ENCODE results near the gene CFAP54.

The CFAP54 gene

DNA sequence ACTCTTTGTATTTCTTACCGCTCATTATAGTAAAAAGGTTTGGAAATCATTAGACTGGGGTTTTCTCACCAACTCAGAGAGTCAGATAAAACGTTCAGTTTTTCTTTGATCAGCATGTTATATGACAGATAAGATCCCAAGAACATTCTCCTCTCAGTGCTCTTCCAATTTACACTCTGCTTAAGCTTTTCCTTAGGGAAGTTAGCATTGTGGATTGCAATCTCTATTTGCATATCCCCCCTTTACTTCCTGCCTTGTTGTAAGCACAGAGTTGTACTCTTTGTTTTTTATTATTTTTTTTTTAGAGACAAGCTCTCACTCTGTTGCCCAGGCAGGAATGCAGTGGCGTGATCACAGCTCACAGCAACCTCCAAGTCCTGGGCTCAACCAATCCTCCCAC is 11.4 kb upstream of the CFAP54 start:
- TF ChIP-seq FOXP2 (optimal IDR thresholded peaks at IDR 0.05; ENCODE audit: borderline replicate concordance, extremely low read depth, extremely low read length, insufficient read depth): no peak
- TF ChIP-seq, protein P1, sequence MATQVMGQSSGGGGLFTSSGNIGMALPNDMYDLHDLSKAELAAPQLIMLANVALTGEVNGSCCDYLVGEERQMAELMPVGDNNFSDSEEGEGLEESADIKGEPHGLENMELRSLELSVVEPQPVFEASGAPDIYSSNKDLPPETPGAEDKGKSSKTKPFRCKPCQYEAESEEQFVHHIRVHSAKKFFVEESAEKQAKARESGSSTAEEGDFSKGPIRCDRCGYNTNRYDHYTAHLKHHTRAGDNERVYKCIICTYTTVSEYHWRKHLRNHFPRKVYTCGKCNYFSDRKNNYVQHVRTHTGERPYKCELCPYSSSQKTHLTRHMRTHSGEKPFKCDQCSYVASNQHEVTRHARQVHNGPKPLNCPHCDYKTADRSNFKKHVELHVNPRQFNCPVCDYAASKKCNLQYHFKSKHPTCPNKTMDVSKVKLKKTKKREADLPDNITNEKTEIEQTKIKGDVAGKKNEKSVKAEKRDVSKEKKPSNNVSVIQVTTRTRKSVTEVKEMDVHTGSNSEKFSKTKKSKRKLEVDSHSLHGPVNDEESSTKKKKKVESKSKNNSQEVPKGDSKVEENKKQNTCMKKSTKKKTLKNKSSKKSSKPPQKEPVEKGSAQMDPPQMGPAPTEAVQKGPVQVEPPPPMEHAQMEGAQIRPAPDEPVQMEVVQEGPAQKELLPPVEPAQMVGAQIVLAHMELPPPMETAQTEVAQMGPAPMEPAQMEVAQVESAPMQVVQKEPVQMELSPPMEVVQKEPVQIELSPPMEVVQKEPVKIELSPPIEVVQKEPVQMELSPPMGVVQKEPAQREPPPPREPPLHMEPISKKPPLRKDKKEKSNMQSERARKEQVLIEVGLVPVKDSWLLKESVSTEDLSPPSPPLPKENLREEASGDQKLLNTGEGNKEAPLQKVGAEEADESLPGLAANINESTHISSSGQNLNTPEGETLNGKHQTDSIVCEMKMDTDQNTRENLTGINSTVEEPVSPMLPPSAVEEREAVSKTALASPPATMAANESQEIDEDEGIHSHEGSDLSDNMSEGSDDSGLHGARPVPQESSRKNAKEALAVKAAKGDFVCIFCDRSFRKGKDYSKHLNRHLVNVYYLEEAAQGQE (IDR thresholded peaks at IDR 0.05; ENCODE audit: insufficient read depth in 1 of 2, low read depth in 2 of 2, low read length in 2 of 2): no peak
- TF ChIP-seq SIN3A (IDR thresholded peaks at IDR 0.05; ENCODE audit: borderline replicate concordance, insufficient read depth, low read length): no peak
- no peak for TF ChIP-seq TAF1 (IDR thresholded peaks at IDR 0.05; ENCODE audit: borderline replicate concordance, insufficient read depth, low read length)
- no peak for TF ChIP-seq POLR2AphosphoS5 (IDR thresholded peaks at IDR 0.05; ENCODE audit: low read depth, low read length)

DNA sequence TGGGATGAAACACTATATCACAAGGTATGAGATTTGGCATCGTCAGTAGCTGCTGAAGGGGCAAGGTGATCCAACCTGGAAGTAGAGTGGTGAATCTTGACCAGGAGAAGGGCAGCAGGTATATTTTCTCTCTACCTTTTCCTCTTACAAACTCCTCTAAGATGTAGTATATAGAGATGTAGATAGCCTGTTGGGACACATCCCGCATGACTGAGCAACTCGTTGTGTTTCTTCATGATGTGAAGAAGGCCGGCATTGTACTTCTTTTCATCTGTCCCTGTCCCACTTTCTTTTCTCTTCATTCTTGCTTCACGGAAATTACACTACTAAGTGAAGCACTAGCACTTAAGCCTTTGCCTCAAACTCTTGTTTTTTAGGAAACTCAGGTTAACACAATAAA is 7.3 kb upstream of the CFAP54 start:
- TF ChIP-seq FOXP2 (optimal IDR thresholded peaks at IDR 0.05; ENCODE audit: borderline replicate concordance, extremely low read depth, extremely low read length, insufficient read depth) (no peak), TAF1 (IDR thresholded peaks at IDR 0.05; ENCODE audit: borderline replicate concordance, insufficient read depth, low read length) (no peak), SIN3A (IDR thresholded peaks at IDR 0.05; ENCODE audit: borderline replicate concordance, insufficient read depth, low read length) (no peak)
- TF ChIP-seq, protein P1 (IDR thresholded peaks at IDR 0.05; ENCODE audit: insufficient read depth in 1 of 2, low read depth in 2 of 2, low read length in 2 of 2): no peak

DNA sequence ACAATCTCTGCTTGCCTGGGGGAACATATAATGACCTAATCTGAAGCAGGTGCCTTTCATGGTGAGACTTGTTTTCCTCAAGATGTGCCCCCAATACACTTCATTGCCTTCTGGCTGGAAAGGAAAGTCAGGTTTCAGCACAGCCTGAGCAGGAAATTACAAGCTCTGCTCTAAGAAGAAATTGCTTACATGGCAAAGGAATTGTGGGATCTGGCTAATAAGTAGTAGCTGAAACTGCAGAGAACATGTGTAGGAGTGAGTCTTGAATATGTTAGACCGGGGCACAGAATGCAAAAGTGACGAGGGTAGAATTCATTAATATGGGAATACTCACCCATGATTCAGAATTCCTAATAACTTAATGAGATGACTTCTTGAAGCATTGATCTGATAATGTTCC is 6.3 kb upstream of the CFAP54 start:
- TF ChIP-seq TAF1 (IDR thresholded peaks at IDR 0.05; ENCODE audit: borderline replicate concordance, insufficient read depth, low read length) (no peak), POLR2AphosphoS5 (IDR thresholded peaks at IDR 0.05; ENCODE audit: low read depth, low read length) (no peak), FOXP2 (optimal IDR thresholded peaks at IDR 0.05; ENCODE audit: borderline replicate concordance, extremely low read depth, extremely low read length, insufficient read depth) (no peak), SIN3A (IDR thresholded peaks at IDR 0.05; ENCODE audit: borderline replicate concordance, insufficient read depth, low read length) (no peak)
- TF ChIP-seq, protein P1 (IDR thresholded peaks at IDR 0.05; ENCODE audit: insufficient read depth in 1 of 2, low read depth in 2 of 2, low read length in 2 of 2): no peak

DNA sequence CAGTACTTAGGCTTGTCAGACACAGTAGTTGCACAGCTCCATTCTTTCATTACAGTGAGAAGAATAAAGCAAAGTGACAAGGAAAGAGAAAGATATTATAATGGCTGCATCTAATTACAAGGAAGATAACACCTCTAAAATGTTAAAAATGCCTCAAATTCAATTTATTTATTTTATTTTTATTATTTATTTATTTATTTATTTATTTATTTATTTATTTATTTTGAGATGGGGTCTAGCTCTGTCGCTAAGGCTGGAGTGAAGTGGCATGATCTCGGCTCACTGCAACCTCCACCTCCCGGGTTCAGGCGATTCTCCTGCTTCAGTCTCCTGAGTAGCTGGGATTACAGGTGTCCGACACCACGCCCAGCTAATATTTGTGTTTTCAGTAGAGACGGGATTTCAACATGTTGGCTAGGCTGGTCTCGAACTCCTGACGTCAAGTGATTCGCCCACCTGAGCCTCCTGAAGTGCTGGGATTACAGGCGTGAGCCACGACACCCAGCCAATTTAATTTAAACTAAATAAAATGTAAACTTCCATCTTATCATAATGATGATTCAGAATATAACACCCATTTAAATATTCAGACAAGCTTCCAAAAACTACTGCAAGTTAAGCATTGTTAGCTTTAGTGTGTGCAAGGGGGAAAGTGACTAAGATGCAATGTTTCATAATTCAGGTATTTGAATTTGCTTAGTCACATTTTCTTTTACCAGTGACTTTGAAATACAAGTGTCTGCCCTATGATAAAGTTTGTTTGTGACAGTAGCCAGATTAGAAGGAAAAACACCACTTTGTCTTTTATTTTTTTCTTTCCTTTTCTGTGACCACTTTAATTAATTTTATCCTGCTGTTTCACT is 2.4 kb upstream of the CFAP54 start:
- no peak for TF ChIP-seq FOXP2 (optimal IDR thresholded peaks at IDR 0.05; ENCODE audit: borderline replicate concordance, extremely low read depth, extremely low read length, insufficient read depth)
- TF ChIP-seq, protein P1 (IDR thresholded peaks at IDR 0.05; ENCODE audit: insufficient read depth in 1 of 2, low read depth in 2 of 2, low read length in 2 of 2): no peak
- no peak for TF ChIP-seq POLR2AphosphoS5 (IDR thresholded peaks at IDR 0.05; ENCODE audit: low read depth, low read length)
- no peak for TF ChIP-seq SIN3A (IDR thresholded peaks at IDR 0.05; ENCODE audit: borderline replicate concordance, insufficient read depth, low read length)
- TF ChIP-seq TAF1 (IDR thresholded peaks at IDR 0.05; ENCODE audit: borderline replicate concordance, insufficient read depth, low read length): no peak
